ENCODE data around the gene PEAK3. TPM values are rescaled to one million over a fixed set of nuclear protein-coding genes. Genes with fewer than 3 reads are reported as not detected.
"Not testable (repeated sequence)": the region's sequence is repeated elsewhere in the genome, so short reads cannot be mapped to it uniquely, and the experiment has no call there.

The PEAK3 gene
- total and polyA plus RNA-seq, 10 of the 15 experiments (the other 5 are each of a cell fraction or from before 2014, with no cell fraction given): 0.03 to 0.10 (median 0.05) TPM; not detected in 7

GRCh38 chr19:2281265-2282061 is 512 bp downstream of the PEAK3 start:
- RAD21 ChIA-PET (ENCODE audit: unreplicated experiment); SMC1A ChIA-PET (ENCODE audit: uncharacterized antibody, unreplicated experiment); H3K27me3 ChIP-seq (replicated peaks in 1 of 2; ENCODE audit: control insufficient read depth in 2 of 2, insufficient read depth in 2 of 2, low read length in 1 of 2); H3K4me3 ChIP-seq; H3K36me3 ChIP-seq (ENCODE audit: control insufficient read depth in 2 of 2, insufficient read depth in 2 of 2, low read length in 1 of 2); BruUV-seq (replicated peaks); H3K9me3 ChIP-seq (replicated peaks; ENCODE audit: control insufficient read depth, insufficient read depth, low read length); intact Hi-C loops (cut with micrococcal nuclease; ENCODE audit: unreplicated experiment); CTCF ChIA-PET; H3K79me2 ChIP-seq (ENCODE audit: control insufficient read depth, insufficient read depth, low read length); in situ Hi-C loops (cut with MboI); H2AFZ ChIP-seq (ENCODE audit: control insufficient read depth, low read depth, low read length); H3K27ac ChIP-seq (ENCODE audit: control insufficient read depth, insufficient read depth); H4K20me1 ChIP-seq (ENCODE audit: control insufficient read depth, insufficient read depth); DNase-seq (ENCODE audit: low read depth, low spot score); FAIRE-seq: not testable (repeated sequence)
- Histone ChIP-seq H3K4me2 (ENCODE audit: control insufficient read depth, insufficient read depth) (peak overlapping the region; percentile 68), H3K9ac (ENCODE audit: control insufficient read depth, insufficient read depth, low read length) (peak overlapping the region; percentile 22; the same call in 1 of the 2 replicates), H3K4me1 (ENCODE audit: control insufficient read depth, insufficient read depth, low read length) (peaks cover 11% of the 10 kb centered on the region)
- TF ChIP-seq SMARCA5 (IDR thresholded peaks at IDR 0.05) (peak; percentile 98), NFXL1 (IDR thresholded peaks at IDR 0.05; ENCODE audit: borderline replicate concordance) (peak; percentile 74; the same call in 1 of the 2 replicates)
- WGBS (ENCODE audit: insufficient coverage, insufficient replicate concordance, low lambda C conversion rate, missing lambda C conversion rate): 8% methylated on average over 12 of the region's 16 CpGs
- ATAC-seq: peak; percentile 30
- POLR2A ChIA-PET: interaction anchor here (0.5 kb wide), 1 partner anchor 341 kb away, joined by 3 read pairs; no protein-coding TSS in a partner anchor

- BruUV-seq (replicated peaks): no TSS peak
- H3K4me1 ChIP-seq (ENCODE audit: control insufficient read depth, insufficient read depth, low read length): peaks cover 11% of the 10 kb centered on the region
- no peak overlapping the region for H3K27ac ChIP-seq (ENCODE audit: control insufficient read depth, insufficient read depth)
- H3K27me3 ChIP-seq (replicated peaks in 1 of 2; ENCODE audit: control insufficient read depth in 2 of 2, insufficient read depth in 2 of 2, low read length in 1 of 2): peaks cover 0 to 3% of the 10 kb centered on the region in 2 experiments; a peak in 2 of 4 replicates
- 35% methylated on average over 18 of the region's 26 CpGs for WGBS (ENCODE audit: insufficient coverage, insufficient replicate concordance, low lambda C conversion rate, missing lambda C conversion rate)
- no peaks in the 10 kb centered on the region for H3K79me2 ChIP-seq (ENCODE audit: control insufficient read depth, insufficient read depth, low read length)
- FAIRE-seq (no peak), DNase-seq (ENCODE audit: low read depth, low spot score) (no peak), ATAC-seq (no peak)
- ChIA-PET POLR2A (interaction anchor here (0.6 kb wide), 1 partner anchor 299 kb away, joined by 6 read pairs; no protein-coding TSS in a partner anchor), SMC1A (ENCODE audit: uncharacterized antibody, unreplicated experiment) (no interaction called here), RAD21 (ENCODE audit: unreplicated experiment) (no interaction called here), CTCF (no interaction called here)
- TF ChIP-seq JUND (IDR thresholded peaks at IDR 0.05; ENCODE audit: low read depth, low read length) (no peak), MEF2B (IDR thresholded peaks at IDR 0.05; ENCODE audit: partially characterized antibody, poor library complexity, severe bottlenecking) (peak; percentile 55)
- H3K4me3 ChIP-seq: no peak overlapping the region
- no peak overlapping the region for H3K4me2 ChIP-seq (ENCODE audit: control insufficient read depth, insufficient read depth)
- H4K20me1 ChIP-seq (ENCODE audit: control insufficient read depth, insufficient read depth): no peaks in the 10 kb centered on the region
- no peaks in the 10 kb centered on the region for H3K9me3 ChIP-seq (replicated peaks; ENCODE audit: control insufficient read depth, insufficient read depth, low read length)
- no peaks in the 10 kb centered on the region for H3K36me3 ChIP-seq (ENCODE audit: control insufficient read depth in 2 of 2, insufficient read depth in 2 of 2, low read length in 1 of 2)
- no peak overlapping the region for H2AFZ ChIP-seq (ENCODE audit: control insufficient read depth, low read depth, low read length)
- no peak overlapping the region for H3K9ac ChIP-seq (ENCODE audit: control insufficient read depth, insufficient read depth, low read length)
- intact Hi-C loops (cut with micrococcal nuclease; ENCODE audit: unreplicated experiment): no loop called here
- in situ Hi-C loops (cut with MboI): no loop called here
These were observed 1.2 kb downstream of the PEAK3 start for GRCh38 chr19:2280633-2281264.
